Body of pancreas (tissue), 4 donors: ENCODE results near the gene POU2F2.

Experiments
- POLR2A ChIP-seq, 3 donors: fragments of 450-650 bp; IDR thresholded peaks; one replicate each; pipeline ENCODE4 v1.6.1; 2016; ENCODE audit warnings: antibody characterized with exemption in 3 of 3, mild to moderate bottlenecking in 2 of 3
- TF ChIP-seq, protein P1 (sequence below), 7 experiments: fragments of 450-650 bp in 4 of 7; fragments of 200-600 bp in 3 of 7; sonication (generic) in 3 of 7; IDR thresholded peaks; one replicate each; pipeline ENCODE4 v1.5.1; 2016 to 2019; ENCODE audit warnings: antibody characterized with exemption in 7 of 7

DNA sequence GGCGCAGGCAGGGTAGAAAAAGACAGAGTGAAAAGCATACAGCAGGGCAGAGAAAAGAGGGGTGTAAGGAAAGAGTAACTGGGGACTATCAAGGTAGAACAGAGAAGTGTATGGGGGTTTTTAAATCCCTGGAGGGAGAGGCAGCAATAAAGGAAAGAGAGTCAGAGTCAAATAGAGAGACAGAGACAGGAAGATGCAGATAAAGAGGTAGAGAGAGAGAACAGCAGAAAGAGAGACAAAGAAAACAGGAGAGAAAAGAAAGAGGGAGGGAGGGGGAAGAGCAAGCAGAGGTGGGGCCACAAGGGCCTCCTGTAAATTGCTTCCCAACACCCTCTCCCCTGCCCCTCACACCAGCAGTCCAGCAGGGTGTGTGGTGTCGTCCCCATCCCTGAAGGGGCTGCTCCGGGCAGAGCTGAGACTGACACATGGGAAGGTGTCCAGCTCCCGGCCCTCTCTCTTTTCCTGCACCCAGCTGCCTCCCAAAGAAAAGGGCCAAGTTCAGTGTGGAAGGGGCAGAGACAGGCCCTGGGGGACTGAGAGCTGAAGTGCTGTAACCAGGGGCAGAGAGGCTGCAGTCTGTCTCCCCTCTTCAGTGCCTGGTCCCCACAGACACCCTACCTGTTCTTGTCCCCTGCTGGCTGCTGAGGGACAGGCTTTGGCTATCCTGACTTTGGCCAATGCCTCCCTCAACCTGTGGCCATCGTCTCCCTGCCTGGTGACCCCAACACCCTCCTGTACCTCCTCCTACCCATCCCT, 17.4 kb upstream of the POU2F2 start:
- TF ChIP-seq, protein P1, sequence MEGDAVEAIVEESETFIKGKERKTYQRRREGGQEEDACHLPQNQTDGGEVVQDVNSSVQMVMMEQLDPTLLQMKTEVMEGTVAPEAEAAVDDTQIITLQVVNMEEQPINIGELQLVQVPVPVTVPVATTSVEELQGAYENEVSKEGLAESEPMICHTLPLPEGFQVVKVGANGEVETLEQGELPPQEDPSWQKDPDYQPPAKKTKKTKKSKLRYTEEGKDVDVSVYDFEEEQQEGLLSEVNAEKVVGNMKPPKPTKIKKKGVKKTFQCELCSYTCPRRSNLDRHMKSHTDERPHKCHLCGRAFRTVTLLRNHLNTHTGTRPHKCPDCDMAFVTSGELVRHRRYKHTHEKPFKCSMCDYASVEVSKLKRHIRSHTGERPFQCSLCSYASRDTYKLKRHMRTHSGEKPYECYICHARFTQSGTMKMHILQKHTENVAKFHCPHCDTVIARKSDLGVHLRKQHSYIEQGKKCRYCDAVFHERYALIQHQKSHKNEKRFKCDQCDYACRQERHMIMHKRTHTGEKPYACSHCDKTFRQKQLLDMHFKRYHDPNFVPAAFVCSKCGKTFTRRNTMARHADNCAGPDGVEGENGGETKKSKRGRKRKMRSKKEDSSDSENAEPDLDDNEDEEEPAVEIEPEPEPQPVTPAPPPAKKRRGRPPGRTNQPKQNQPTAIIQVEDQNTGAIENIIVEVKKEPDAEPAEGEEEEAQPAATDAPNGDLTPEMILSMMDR (IDR thresholded peaks at IDR 0.05): no peak
- no peak for TF ChIP-seq POLR2A (IDR thresholded peaks at IDR 0.05)
